HG02852 (cell line): ENCODE measurements around the gene SETD1A.
A peak's percentile ranks its signal among the peaks of the same experiment; 100 is the strongest.

ENCODE experiments used
- ATAC-seq: cut with Tn5 transposase; IDR thresholded peaks from one replicate; pipeline ENCODE4 v1.9.1; 2021; ENCODE audit warnings: mild to moderate bottlenecking, moderate library complexity; ENCODE audit not compliant: unreplicated experiment

SETD1A gene

DNA sequence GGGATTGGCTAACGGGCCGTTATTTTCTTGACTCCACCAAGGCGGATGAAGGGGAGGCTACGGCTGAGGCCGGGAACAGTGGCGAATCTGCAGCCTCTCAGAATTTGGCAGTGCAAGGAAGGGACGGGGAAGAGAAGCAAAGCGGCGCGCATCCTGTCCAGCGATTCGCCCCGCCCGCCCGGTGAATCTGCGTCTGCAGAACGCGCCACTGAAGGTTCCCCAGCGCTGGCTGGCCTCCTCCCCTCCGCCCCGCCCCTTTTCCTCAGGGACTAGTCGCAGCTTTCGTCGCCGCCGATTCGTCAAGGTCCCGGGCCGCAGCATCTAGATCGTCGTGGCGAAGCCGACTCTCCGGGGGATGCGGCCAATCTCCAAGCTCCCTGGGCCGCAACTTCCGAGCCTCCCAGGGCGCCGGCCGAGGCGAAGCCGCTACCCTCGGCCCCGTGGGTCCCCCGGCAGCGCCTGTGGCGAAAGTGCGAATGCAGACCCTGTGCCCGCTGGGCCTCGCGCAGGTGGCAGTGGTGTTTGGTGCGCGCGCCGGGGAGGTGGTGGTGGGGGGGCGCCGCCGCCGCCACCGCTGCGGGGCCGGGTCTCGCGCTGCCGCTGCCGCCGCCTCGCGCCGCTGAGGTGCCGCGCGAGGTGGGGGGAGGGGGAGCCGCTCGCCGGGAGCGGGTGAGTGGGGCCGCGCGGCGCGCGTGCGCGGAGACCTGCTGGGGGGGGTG is at the start of gene SETD1A:
TSS of gene SETD1A (plus strand) at position 299 of the 719 bp plus-strand sequence. CDS start 978 bp downstream, outside the sequence.
- peak; percentile 75 for ATAC-seq

GRCh38 chr16:30910427-30911029 is 47.0 kb upstream of the SETD1A start:
- ATAC-seq, result no peak

DNA sequence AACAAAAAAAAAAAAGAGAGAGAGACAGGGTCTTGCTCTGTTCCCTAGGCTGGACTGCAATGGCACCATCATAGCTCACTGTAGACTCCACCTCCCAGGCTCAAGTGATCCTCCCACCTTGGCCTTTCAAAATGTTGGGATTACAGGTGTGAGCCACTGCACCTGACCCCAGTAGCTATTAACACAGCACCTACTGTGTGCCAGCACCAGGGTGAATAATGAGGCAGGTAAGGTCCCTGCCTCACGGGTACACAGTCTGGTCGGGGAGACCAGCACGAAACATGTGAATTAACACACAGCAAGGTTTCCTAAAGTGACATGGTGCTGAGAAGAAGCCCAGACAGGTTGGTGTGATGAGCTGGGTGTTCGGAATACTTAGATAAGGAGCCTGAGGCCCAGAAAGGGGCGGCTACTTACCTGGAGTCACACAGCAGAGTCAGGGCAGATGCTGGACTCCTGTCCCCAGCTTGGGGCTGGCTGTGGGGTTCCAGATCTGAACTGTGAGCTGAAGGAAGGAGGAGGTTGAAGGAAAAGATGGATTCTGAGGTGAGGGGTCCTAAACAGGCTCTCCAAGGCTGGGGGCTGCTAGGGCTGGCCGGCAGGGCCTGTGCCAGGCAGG is 44.7 kb upstream of the SETD1A start:
- ATAC-seq, result no peak

- no peak for ATAC-seq
Measured at GRCh38 chr16:30914830-30915229, 42.7 kb upstream of the SETD1A start.

DNA sequence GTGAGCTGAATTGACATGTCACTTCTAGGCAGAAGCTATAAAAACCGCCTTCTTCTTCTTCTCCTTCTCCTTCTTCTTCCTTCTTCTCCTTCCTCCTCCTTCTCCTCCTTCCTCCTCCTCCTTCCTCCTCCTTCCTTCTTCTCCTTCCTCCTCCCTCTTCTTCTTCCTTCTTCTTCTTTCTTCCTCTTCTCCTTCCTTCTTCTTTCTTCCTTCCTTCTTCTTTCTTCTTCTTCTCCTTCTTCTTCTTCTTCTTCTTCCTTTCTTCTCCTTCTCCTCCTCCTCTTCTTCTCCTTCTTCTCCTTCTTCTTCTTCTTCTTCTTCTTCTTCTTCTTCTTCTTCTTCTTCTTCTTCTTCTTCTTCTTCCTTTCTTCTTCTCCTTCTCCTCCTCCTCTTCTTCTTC is 38.9 kb upstream of the SETD1A start:
- ATAC-seq, result no peak

GRCh38 chr16:30920891-30921290 is 36.7 kb upstream of the SETD1A start:
- no peak for ATAC-seq

GRCh38 chr16:30921459-30921747 is 36.2 kb upstream of the SETD1A start:
- no peak for ATAC-seq

DNA sequence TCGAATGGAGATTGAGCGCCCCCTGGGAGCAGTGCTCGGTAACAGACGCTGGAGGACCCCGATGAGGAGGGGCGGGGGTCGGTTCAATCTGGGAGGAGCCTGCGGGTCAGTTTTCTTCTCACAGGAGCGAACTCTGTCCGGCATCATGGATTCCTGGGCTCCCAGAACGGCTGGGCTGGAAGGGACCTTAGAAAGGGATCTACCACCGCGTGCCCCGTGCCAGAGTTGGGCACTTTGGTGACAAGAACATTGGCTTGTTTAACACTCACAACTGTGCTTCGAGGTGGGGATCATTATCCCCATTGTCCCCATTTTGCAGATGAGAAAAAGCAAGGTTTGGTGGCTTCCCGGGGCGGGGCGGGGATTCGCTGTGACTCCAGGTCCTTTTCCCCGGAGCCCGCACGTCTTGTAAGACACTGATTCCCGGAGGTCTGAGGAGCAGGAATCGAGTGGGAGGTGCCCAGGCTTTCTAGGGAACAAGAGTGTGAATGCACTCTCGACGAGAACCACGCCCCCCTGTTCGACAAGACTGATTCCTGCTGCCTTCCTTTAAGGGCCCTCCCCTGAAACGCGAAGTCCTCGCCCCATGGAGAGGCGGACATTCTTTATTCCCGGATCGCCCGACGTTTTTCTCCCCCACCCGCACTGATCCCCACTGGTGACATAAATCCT is 35.7 kb upstream of the SETD1A start:
- no peak for ATAC-seq

DNA sequence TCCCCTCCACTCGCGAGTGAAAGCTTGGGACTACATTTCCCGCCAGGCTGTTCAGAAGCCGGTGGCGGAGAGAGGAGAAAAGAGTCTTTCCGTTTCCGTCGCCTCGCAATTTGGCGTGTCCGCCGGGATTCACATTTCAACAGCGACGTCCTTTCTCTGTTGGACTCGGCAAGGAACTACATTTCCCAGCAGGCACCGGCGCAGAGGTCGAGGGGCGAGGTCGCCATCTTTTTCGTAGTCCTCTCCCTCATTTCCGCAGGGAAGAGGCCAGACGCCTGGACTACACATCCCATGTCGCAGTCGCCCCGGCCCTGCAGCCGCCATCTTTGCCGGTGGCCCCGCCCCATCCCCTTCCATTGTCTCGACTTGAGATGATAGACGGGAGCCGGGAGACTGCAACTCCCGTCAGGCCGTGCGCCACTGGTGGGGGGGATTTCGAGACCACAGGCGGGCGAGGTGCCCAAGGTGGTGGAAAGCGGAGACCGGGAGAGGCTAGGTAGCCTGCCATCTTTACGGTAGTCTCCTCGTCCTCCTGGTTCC is 35.1 kb upstream of the SETD1A start:
- ATAC-seq, result peak; percentile 72

GRCh38 chr16:30922960-30923535 is 34.5 kb upstream of the SETD1A start:
- peak; percentile 61 for ATAC-seq

DNA sequence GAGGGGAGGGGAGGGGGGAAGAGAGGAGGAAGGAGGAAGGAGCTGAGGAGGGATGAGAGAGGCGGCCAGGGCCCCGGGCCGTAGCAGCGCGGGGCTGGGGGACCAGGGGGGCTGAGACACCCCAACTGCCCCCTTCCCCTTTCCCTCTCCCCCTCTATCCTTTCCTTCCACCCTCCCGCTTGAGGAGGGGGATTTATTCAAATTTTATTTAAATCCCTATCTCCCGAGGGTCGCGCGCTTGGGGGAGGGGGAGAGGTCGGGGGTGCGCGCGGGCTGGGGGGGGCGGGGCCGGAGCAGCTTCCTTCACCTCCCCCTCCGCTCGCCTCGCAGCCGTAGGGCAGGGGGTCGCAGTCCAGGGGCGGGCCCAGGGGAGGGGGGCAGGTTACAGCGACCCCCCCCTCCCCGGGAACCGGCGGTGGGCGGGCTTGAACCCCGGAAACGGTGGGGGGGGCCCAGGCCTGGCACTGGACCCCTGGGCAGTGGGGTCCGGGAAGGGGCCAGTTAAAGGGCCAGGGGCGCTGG is 33.9 kb upstream of the SETD1A start, which contains the start of gene FBXL19:
TSS of gene FBXL19 (plus strand) at position 19 of the 522 bp plus-strand sequence. CDS start 2,183 bp downstream, outside the sequence.
- no peak for ATAC-seq

DNA sequence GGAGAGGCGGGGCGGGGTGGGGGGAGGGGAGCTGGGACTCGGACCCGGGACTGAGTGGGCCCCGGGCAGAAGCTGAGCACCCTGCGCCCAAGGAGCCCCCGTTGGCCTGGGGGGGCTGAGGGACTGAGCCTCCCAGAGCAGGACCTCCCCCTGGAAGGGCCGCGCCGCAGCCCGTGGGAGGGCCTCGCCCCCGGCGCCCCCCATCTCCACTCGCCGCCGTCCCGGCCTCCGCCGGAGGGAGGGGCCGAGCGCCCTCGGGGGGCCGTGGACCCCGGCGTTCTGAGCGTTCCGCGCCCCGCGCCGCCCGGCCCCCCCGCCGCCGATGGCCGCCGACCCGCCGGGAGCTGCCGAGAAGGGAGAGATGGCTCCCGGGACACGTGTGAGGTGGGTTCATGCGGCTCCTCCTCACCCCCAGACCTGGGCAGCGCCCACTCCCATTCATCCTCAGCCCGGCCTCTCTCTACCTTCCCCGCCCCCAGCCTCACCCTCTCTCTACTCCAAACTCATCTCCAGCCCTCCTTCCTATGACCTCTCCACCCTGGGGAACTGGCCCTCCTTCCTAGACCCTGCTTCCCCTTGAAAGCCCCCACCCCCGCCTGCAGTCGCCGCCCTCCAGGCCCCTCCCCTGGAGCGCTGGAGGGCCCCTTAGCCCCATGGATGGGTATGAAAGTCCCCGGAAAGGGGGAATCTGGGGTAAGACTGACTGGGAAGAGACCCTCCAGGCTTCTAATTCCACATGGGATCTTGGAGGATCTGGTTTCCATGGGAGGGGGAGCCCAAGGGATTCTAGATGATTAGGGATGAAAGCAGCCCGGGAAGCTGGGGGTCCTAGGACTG is 33.3 kb upstream of the SETD1A start:
- no peak for ATAC-seq

GRCh38 chr16:30924913-30925631 is 32.5 kb upstream of the SETD1A start:
- ATAC-seq, result no peak

DNA sequence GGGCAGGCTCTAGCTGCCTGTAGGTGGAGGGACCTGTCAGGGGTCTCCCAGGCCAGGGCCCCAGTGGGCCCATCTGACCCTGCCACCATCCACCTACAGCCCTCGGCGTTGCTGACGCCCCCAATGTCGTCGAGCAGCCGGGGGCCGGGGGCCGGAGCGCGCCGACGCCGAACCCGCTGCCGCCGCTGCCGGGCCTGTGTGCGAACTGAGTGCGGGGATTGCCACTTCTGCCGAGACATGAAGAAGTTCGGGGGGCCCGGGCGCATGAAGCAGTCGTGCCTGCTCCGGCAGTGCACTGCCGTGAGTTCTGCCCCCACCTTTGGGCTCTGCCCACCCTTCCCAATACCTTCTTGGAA is 31.9 kb upstream of the SETD1A start:
- ATAC-seq, result no peak

GRCh38 chr16:30925995-30926811 is 31.4 kb upstream of the SETD1A start:
- no peak for ATAC-seq

- ATAC-seq, result no peak
Measured at GRCh38 chr16:30926937-30927788, 30.4 kb upstream of the SETD1A start.

- ATAC-seq, result no peak
Measured at GRCh38 chr16:30927789-30928378, 29.7 kb upstream of the SETD1A start.
